ENCODE results near the gene PAX4. TPM values are rescaled to one million over a fixed set of nuclear protein-coding genes. Genes with fewer than 3 reads are reported as not detected.
"Not testable (repeated sequence)": the region's sequence is repeated elsewhere in the genome, so short reads cannot be mapped to it uniquely, and the experiment has no call there.

Gene PAX4
- total RNA-seq, 1 donor from 2014 or later, result not detected

GRCh38 chr7:127571741-127572505, 46.0 kb downstream of the PAX4 start:
- no peak overlapping the region for H3K27ac ChIP-seq (ENCODE audit: low read depth, low read length)
- peaks cover 17% of the 10 kb centered on the region for H3K36me3 Mint-ChIP-seq (ENCODE audit: low read depth, unreplicated experiment)
- no peak overlapping the region for H2AFZ ChIP-seq (ENCODE audit: low read depth, low read length)
- no peak overlapping the region for H3K4me3 ChIP-seq (ENCODE audit: insufficient read depth, low read depth, low read length)
- H3K4me3 Mint-ChIP-seq (ENCODE audit: unreplicated experiment), result no peak overlapping the region
- no peaks in the 10 kb centered on the region for H3K9me3 ChIP-seq (ENCODE audit: insufficient read depth, low read depth, low read length)
- H3K4me1 Mint-ChIP-seq (ENCODE audit: low read depth, unreplicated experiment), result no peaks in the 10 kb centered on the region
- no peak overlapping the region for H3K27ac Mint-ChIP-seq (ENCODE audit: unreplicated experiment)
- no peaks in the 10 kb centered on the region for H3K79me2 ChIP-seq (ENCODE audit: insufficient read depth, low read length)
- H3K27me3 ChIP-seq (ENCODE audit: insufficient read depth, low read length), result no peaks in the 10 kb centered on the region
- H3K9ac ChIP-seq (ENCODE audit: low read length), result no peak overlapping the region
- no peak for TF ChIP-seq CTCF (IDR thresholded peaks at IDR 0.05; ENCODE audit: insufficient read depth, low read depth, low read length)
- TF ChIP-seq EZH2 (IDR thresholded peaks at IDR 0.05; ENCODE audit: insufficient read depth, low read length), result no peak
- no peaks in the 10 kb centered on the region for H3K27me3 Mint-ChIP-seq (ENCODE audit: low read depth, unreplicated experiment)
- H4K20me1 ChIP-seq (ENCODE audit: insufficient read depth, low read length), result no peaks in the 10 kb centered on the region
- DNase-seq (ENCODE audit: low read depth), result peak; percentile 25
- H3K9me3 Mint-ChIP-seq (ENCODE audit: unreplicated experiment), result peaks cover 1% of the 10 kb centered on the region
- no peaks in the 10 kb centered on the region for H3K4me1 ChIP-seq (ENCODE audit: insufficient read depth, low read length)
- no peak overlapping the region for H3K4me2 ChIP-seq (ENCODE audit: low read length)
- no peak for FAIRE-seq
- H3K36me3 ChIP-seq (ENCODE audit: insufficient read depth, low read length), result peaks cover 3% of the 10 kb centered on the region

GRCh38 chr7:127568034-127568433, 49.9 kb downstream of the PAX4 start:
- H3K4me1 Mint-ChIP-seq (ENCODE audit: low read depth, unreplicated experiment), result not testable (repeated sequence)
- peaks cover 18% of the 10 kb centered on the region for H3K36me3 Mint-ChIP-seq (ENCODE audit: low read depth, unreplicated experiment)

GRCh38 chr7:127566242-127566641, 51.7 kb downstream of the PAX4 start:
- H3K4me1 ChIP-seq (ENCODE audit: insufficient read depth, low read length), result no peaks in the 10 kb centered on the region
- no peaks in the 10 kb centered on the region for H3K79me2 ChIP-seq (ENCODE audit: insufficient read depth, low read length)
- TF ChIP-seq CTCF (IDR thresholded peaks at IDR 0.05; ENCODE audit: insufficient read depth, low read depth, low read length) (no peak), EZH2 (IDR thresholded peaks at IDR 0.05; ENCODE audit: insufficient read depth, low read length) (no peak)
- no peak for DNase-seq (ENCODE audit: low read depth)
- Mint-ChIP-seq H3K27me3 (ENCODE audit: low read depth, unreplicated experiment) (no peaks in the 10 kb centered on the region), H3K4me1 (ENCODE audit: low read depth, unreplicated experiment) (no peaks in the 10 kb centered on the region), H3K36me3 (ENCODE audit: low read depth, unreplicated experiment) (peaks cover 16% of the 10 kb centered on the region), H3K4me3 (ENCODE audit: unreplicated experiment) (no peak overlapping the region), H3K9me3 (ENCODE audit: unreplicated experiment) (peaks cover 16% of the 10 kb centered on the region), H3K27ac (ENCODE audit: unreplicated experiment) (no peak overlapping the region)
- H3K4me3 ChIP-seq (ENCODE audit: insufficient read depth, low read depth, low read length), result no peak overlapping the region
- H3K27ac ChIP-seq (ENCODE audit: low read depth, low read length), result no peak overlapping the region
- FAIRE-seq, result no peak
- H2AFZ ChIP-seq (ENCODE audit: low read depth, low read length), result no peak overlapping the region
- no peak overlapping the region for H3K9ac ChIP-seq (ENCODE audit: low read length)
- H4K20me1 ChIP-seq (ENCODE audit: insufficient read depth, low read length), result no peaks in the 10 kb centered on the region
- H3K9me3 ChIP-seq (ENCODE audit: insufficient read depth, low read depth, low read length), result no peaks in the 10 kb centered on the region
- H3K27me3 ChIP-seq (ENCODE audit: insufficient read depth, low read length), result no peaks in the 10 kb centered on the region
- no peaks in the 10 kb centered on the region for H3K36me3 ChIP-seq (ENCODE audit: insufficient read depth, low read length)
- H3K4me2 ChIP-seq (ENCODE audit: low read length), result no peak overlapping the region

More at GRCh38 chr7:127568034-127568433, 49.9 kb downstream of the PAX4 start:
- H3K9me3 Mint-ChIP-seq (ENCODE audit: unreplicated experiment), result peaks cover 11% of the 10 kb centered on the region
- H3K27me3 ChIP-seq (ENCODE audit: insufficient read depth, low read length); H3K27me3 Mint-ChIP-seq (ENCODE audit: low read depth, unreplicated experiment); H3K79me2 ChIP-seq (ENCODE audit: insufficient read depth, low read length); H3K9me3 ChIP-seq (ENCODE audit: insufficient read depth, low read depth, low read length); H2AFZ ChIP-seq (ENCODE audit: low read depth, low read length); H3K27ac Mint-ChIP-seq (ENCODE audit: unreplicated experiment); H3K4me3 ChIP-seq (ENCODE audit: insufficient read depth, low read depth, low read length); DNase-seq (ENCODE audit: low read depth); H4K20me1 ChIP-seq (ENCODE audit: insufficient read depth, low read length); H3K27ac ChIP-seq (ENCODE audit: low read depth, low read length); H3K9ac ChIP-seq (ENCODE audit: low read length); H3K4me3 Mint-ChIP-seq (ENCODE audit: unreplicated experiment); H3K4me2 ChIP-seq (ENCODE audit: low read length); H3K36me3 ChIP-seq (ENCODE audit: insufficient read depth, low read length); FAIRE-seq; H3K4me1 ChIP-seq (ENCODE audit: insufficient read depth, low read length): not testable (repeated sequence)

Other genes with a start within 250 kb of the PAX4 start
- 27.9 and 29.4 TPM in 2 replicates for gene ZNF800, start 225.4 kb downstream of the PAX4 start, total RNA-seq
- gene GCC1, start 32.5 kb downstream of the PAX4 start, total RNA-seq, result 28.8 and 32.0 TPM in 2 replicates
- gene ARF5, start 29.7 kb downstream of the PAX4 start, total RNA-seq, result 105 and 111 TPM in 2 replicates
- gene FSCN3, start 24.4 kb downstream of the PAX4 start, total RNA-seq, result 1.0 TPM in 1 of 2 replicates, not detected in the other
- gene SND1, start 34.1 kb upstream of the PAX4 start, total RNA-seq, result 267 and 278 TPM in 2 replicates